ENCODE measurements around the gene EVI5L. TPM values are rescaled to one million over a fixed set of nuclear protein-coding genes. Genes with fewer than 3 reads are reported as not detected.

The EVI5L gene
- total and polyA plus RNA-seq, 2 of the 13 experiments (the other 11 are each of a cell fraction or from before 2014, with no cell fraction given), result 1.7 to 2.4 TPM

DNA sequence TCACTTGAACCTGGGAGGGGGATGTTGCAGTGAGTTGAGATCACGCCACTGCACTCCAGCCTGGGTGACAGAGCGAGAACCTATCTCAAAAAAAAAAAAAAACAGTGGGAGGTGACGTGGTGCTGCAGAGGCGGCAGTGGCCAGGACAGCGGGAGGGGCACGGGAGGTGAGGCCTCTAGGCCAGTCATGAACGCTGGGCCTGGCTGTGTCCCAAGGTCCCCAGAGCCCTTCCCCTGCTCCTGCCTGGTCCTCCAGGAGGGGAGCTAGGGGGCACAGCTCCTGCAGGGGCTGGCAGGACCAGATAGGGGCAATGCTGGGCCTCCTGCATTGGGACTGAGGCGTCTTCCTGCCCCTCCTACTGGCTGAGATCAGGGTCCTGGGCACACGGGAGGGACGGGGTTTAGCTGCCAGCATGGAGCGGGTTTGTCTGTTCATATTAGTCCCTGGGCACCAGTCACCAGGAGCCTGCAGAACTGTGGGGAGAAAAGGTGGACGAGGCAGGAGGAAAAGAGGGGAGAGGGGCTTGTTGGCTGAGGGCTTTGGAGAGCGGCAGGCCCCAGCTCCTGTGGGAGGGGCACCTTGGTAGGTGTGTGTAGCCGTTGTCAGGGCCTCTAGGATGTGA, 78.2 kb downstream of the EVI5L start:
- Histone ChIP-seq H3K4me1 (ENCODE audit: insufficient read depth, low read length) (peaks cover 22% of the 10 kb centered on the region), H3K9ac (ENCODE audit: insufficient read depth, low read depth, low read length) (no peak overlapping the region), H4K20me1 (ENCODE audit: insufficient read depth, low read length) (peaks cover 13% of the 10 kb centered on the region; the same call in 1 of the 2 replicates), H2AFZ (ENCODE audit: low read length) (no peak overlapping the region), H3K27me3 (ENCODE audit: control insufficient read depth in 1 of 2, insufficient read depth in 2 of 2, low read length in 2 of 2) (no peaks in the 10 kb centered on the region; a peak in 1 of 5 replicates), H3K27ac (ENCODE audit: extremely low read length, insufficient read depth, low read length) (no peak overlapping the region), H3K9me3 (ENCODE audit: low read length) (no peaks in the 10 kb centered on the region), H3K36me3 (replicated peaks in 1 of 2; ENCODE audit: control insufficient read depth in 1 of 2, insufficient read depth in 2 of 2, low read length in 2 of 2) (peaks cover 4 to 28% of the 10 kb centered on the region in 2 experiments; a peak in 4 of 5 replicates), H3K4me2 (ENCODE audit: low read depth, low read length) (no peak overlapping the region), H3K79me2 (ENCODE audit: insufficient read depth, low read length) (peaks cover 23% of the 10 kb centered on the region), H3K4me3 (replicated peaks in 1 of 3; ENCODE audit: insufficient read depth in 1 of 3, low read depth in 2 of 3, low read length in 3 of 3) (no peak overlapping the region)
- ATAC-seq, result no peak
- TF ChIP-seq ZNF431 (CRISPR knock-in tag; IDR thresholded peaks at IDR 0.05; ENCODE audit: borderline replicate concordance, low read depth) (no peak), MAFF (IDR thresholded peaks at IDR 0.05; ENCODE audit: low read depth, low read length) (no peak), POLR2AphosphoS2 (IDR thresholded peaks at IDR 0.05; ENCODE audit: low read depth, low read length) (no peak), PITX1 (CRISPR knock-in tag; IDR thresholded peaks at IDR 0.05) (no peak), ZNF879 (CRISPR knock-in tag; IDR thresholded peaks at IDR 0.05) (no peak), ZFP90 (CRISPR knock-in tag; IDR thresholded peaks at IDR 0.05; ENCODE audit: borderline replicate concordance) (no peak)
- TF ChIP-seq, protein P1, sequence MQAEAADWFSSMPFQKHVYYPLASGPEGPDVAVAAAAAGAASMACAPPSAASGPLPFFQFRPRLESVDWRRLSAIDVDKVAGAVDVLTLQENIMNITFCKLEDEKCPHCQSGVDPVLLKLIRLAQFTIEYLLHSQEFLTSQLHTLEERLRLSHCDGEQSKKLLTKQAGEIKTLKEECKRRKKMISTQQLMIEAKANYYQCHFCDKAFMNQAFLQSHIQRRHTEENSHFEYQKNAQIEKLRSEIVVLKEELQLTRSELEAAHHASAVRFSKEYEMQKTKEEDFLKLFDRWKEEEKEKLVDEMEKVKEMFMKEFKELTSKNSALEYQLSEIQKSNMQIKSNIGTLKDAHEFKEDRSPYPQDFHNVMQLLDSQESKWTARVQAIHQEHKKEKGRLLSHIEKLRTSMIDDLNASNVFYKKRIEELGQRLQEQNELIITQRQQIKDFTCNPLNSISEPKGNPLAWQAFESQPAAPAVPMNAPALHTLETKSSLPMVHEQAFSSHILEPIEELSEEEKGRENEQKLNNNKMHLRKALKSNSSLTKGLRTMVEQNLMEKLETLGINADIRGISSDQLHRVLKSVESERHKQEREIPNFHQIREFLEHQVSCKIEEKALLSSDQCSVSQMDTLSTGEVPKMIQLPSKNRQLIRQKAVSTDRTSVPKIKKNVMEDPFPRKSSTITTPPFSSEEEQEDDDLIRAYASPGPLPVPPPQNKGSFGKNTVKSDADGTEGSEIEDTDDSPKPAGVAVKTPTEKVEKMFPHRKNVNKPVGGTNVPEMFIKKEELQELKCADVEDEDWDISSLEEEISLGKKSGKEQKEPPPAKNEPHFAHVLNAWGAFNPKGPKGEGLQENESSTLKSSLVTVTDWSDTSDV (CRISPR knock-in tag; IDR thresholded peaks at IDR 0.05), result no peak
- no peak for FAIRE-seq
- intact Hi-C loops (cut with micrococcal nuclease; ENCODE audit: unreplicated experiment), result no loop called here
- BruUV-seq (replicated peaks), result no TSS peak
- WGBS (ENCODE audit: low lambda C conversion rate), result 98% methylated on average over 14 of the region's 14 CpGs
- in situ Hi-C loops (cut with HindIII; ENCODE audit: extremely low pct_ligation_motif_present, low pct_unique_long_range_greater_than_20kb), result no loop called here
- DNase-seq (ENCODE audit: low spot score), result no peak
- CTCF ChIA-PET (ENCODE audit: low intra/inter-chr PET ratio, low total read pairs), result no interaction called here
- POLR2A ChIA-PET, result interaction anchor here (1.0 to 3.4 kb wide), 2 partner anchors 11 to 40 kb away, joined by 3 to 24 read pairs; partner anchors contain the start of gene SNAPC2
